Choroid plexus epithelial cell (primary cell): Measurements from ENCODE around the gene TPGS1.

Source experiments
- DNase-seq: peaks from one replicate; pipeline ENCODE4 v3.0.0-alpha.2; 2010; ENCODE audit warnings: low read depth
- H3K4me3 ChIP-seq: 2 replicates; pipeline ENCODE4 v1.5.1; 2011; ENCODE audit warnings: low read depth, mild to moderate bottlenecking, control low read depth, low read length, moderate library complexity
- CTCF ChIP-seq: conservative IDR thresholded peaks from 2 replicates; pipeline ENCODE4 v1.5.1; 2011; ENCODE audit warnings: low read depth, mild to moderate bottlenecking, control low read depth, inconsistent platforms, low read length, moderate library complexity

The TPGS1 gene

GRCh38 chr19:507286-508203 is at the start of gene TPGS1:
TSS of gene TPGS1 (plus strand) at chr19:507497. CDS start at chr19:507507, 10 bp downstream.
- TF ChIP-seq CTCF: no peak
- DNase-seq: peak; percentile 80

GRCh38 chr19:457636-458035 is 49.7 kb upstream of the TPGS1 start:
- no peak for TF ChIP-seq CTCF
- DNase-seq: no peak

More at GRCh38 chr19:507286-508203, at the start of gene TPGS1:
- H3K4me3 ChIP-seq: peak within 1 kb of the TSS; percentile 95

GRCh38 chr19:458091-459042 is 48.9 kb upstream of the TPGS1 start:
- no peak overlapping the region for H3K4me3 ChIP-seq
- no peak for DNase-seq
- no peak for TF ChIP-seq CTCF

More at GRCh38 chr19:457636-458035, 49.7 kb upstream of the TPGS1 start:
- H3K4me3 ChIP-seq: no peak overlapping the region

- DNase-seq: peak; percentile 33
- TF ChIP-seq CTCF: no peak
Observed at GRCh38 chr19:459724-460511, 47.4 kb upstream of the TPGS1 start.

GRCh38 chr19:460877-461720 is 46.2 kb upstream of the TPGS1 start, which contains the start of gene SHC2:
TSS of gene SHC2 (minus strand) at chr19:461033. CDS start at chr19:460996, 37 bp downstream.
- no peak for TF ChIP-seq CTCF
- DNase-seq: no peak
- H3K4me3 ChIP-seq: peak within 1 kb of the TSS; percentile 55

More at GRCh38 chr19:459724-460511, 47.4 kb upstream of the TPGS1 start:
- peak overlapping the region; percentile 55 for H3K4me3 ChIP-seq
